HepG2 (cell line): ENCODE results near the gene CTSA. TPM values are rescaled to one million over a fixed set of nuclear protein-coding genes. Genes with fewer than 3 reads are reported as not detected.

Source experiments
- ADNP ChIP-seq: sonication (generic); formaldehyde crosslinking; IDR thresholded peaks from 2 replicates; pipeline ENCODE4 v1.4.0; 2020; ENCODE audit warnings: missing genetic modification reagents
- AHDC1 ChIP-seq: sonication (generic); formaldehyde crosslinking; IDR thresholded peaks from 2 replicates; pipeline ENCODE4 v1.5.1; 2020; ENCODE audit warnings: mild to moderate bottlenecking, missing genetic modification reagents, borderline replicate concordance
- CBX2 ChIP-seq, 2 experiments: fragments of 200-600 bp in 1 of 2; sonication (generic); formaldehyde crosslinking in 1 of 2; IDR thresholded peaks; 2 replicates each; pipeline versions ENCODE4 v1.7.0 to v1.8.1; 2018 to 2022; ENCODE audit warnings: low read depth in 2 of 2, low read length in 1 of 2, mild to moderate bottlenecking in 1 of 2, missing genetic modification reagents in 1 of 2
- CENPT ChIP-seq: sonication (generic); formaldehyde crosslinking; IDR thresholded peaks from 2 replicates; pipeline ENCODE4 v1.8.0; 2022; ENCODE audit warnings: low read depth, mild to moderate bottlenecking, moderate library complexity, missing genetic modification reagents
- CSRNP1 ChIP-seq: sonication (generic); formaldehyde crosslinking; IDR thresholded peaks from 2 replicates; pipeline ENCODE4 v1.8.1; 2023; ENCODE audit warnings: mild to moderate bottlenecking, missing genetic modification reagents
- FOXP4 ChIP-seq: sonication (generic); formaldehyde crosslinking; IDR thresholded peaks from 2 replicates; pipeline ENCODE4 v1.4.0; 2020; ENCODE audit warnings: missing genetic modification reagents
- MIER2 ChIP-seq: IDR thresholded peaks from 2 replicates; pipeline ENCODE4 v1.6.1; 2016; ENCODE audit warnings: missing biosample characterization, missing genetic modification reagents
- REXO4 ChIP-seq: sonication (generic); formaldehyde crosslinking; IDR thresholded peaks from 2 replicates; pipeline ENCODE4 v1.8.0; 2022; ENCODE audit warnings: missing genetic modification reagents, mild to moderate bottlenecking, borderline replicate concordance
- SALL1 ChIP-seq: sonication (generic); formaldehyde crosslinking; IDR thresholded peaks from 2 replicates; pipeline ENCODE4 v1.8.0; 2022; ENCODE audit warnings: mild to moderate bottlenecking, missing genetic modification reagents
- SP2 ChIP-seq: sonication (generic); formaldehyde crosslinking; IDR thresholded peaks from 2 replicates; pipeline ENCODE4 v1.5.1; 2020; ENCODE audit warnings: mild to moderate bottlenecking, missing genetic modification reagents
- TERF1 ChIP-seq: sonication (generic); formaldehyde crosslinking; IDR thresholded peaks from 2 replicates; pipeline ENCODE4 v1.8.0; 2022; ENCODE audit warnings: mild to moderate bottlenecking, missing genetic modification reagents, moderate library complexity
- TP53 ChIP-seq: sonication (generic); formaldehyde crosslinking; conservative IDR thresholded peaks from 2 replicates; pipeline ENCODE4 v1.4.0; 2020; ENCODE audit warnings: missing genetic modification reagents
- ZFP36 ChIP-seq: fragments of 150-350 bp; IDR thresholded peaks from 2 replicates; pipeline ENCODE4 v1.6.1; 2018; ENCODE audit warnings: borderline replicate concordance, low read length, low read depth; ENCODE audit not compliant: partially characterized antibody
- ZNF121 ChIP-seq: sonication (generic); formaldehyde crosslinking; IDR thresholded peaks from 2 replicates; pipeline ENCODE4 v1.5.0; 2020; ENCODE audit warnings: mild to moderate bottlenecking, missing genetic modification reagents
- ZNF30 ChIP-seq: sonication (generic); formaldehyde crosslinking; IDR thresholded peaks from 2 replicates; pipeline ENCODE4 v1.5.0; 2020; ENCODE audit warnings: mild to moderate bottlenecking, missing genetic modification reagents
- ZNF441 ChIP-seq: sonication (generic); formaldehyde crosslinking; IDR thresholded peaks from 2 replicates; pipeline ENCODE4 v1.7.0; 2021; ENCODE audit warnings: missing genetic modification reagents, borderline replicate concordance
- ZNF709 ChIP-seq: sonication (generic); formaldehyde crosslinking; IDR thresholded peaks from 2 replicates; pipeline ENCODE4 v1.5.0; 2020; ENCODE audit warnings: mild to moderate bottlenecking, missing genetic modification reagents
- polyA plus RNA-seq, 8 experiments: library from polyadenylated mRNA; depleted of rRNA in 3 of 8; stranded (reverse) in 7 of 8; unstranded in 1 of 8; fragments of >200 nt; fragmentation: Illumina TruSeq in 4 of 8; extraction: Trizol in 4 of 8; gene quantifications; 2 replicates each; pipeline versions ENCODE4 v1.2.1 to v1.2.3, GENCODE V29; 2011 to 2016; ENCODE audit warnings: low read depth in 4 of 8, missing spikeins in 1 of 8, mixed read lengths in 1 of 8; ENCODE audit not compliant: insufficient read depth in 1 of 8
- total RNA-seq, 5 experiments: library from RNA; depleted of rRNA; stranded (reverse); fragments of >200 nt; fragmentation: Illumina TruSeq; extraction: Trizol; gene quantifications; 2 replicates each; pipeline ENCODE4 v1.2.3, GENCODE V29; 2016; ENCODE audit warnings: low read depth in 1 of 5

Gene CTSA
- total and polyA plus RNA-seq, 2 of the 13 experiments (the other 11 are each of a cell fraction or from before 2014, with no cell fraction given) = 202 to 231 TPM

- TF ChIP-seq AHDC1 (CRISPR knock-in tag) (no peak), REXO4 (CRISPR knock-in tag) (no peak), MIER2 (no peak), ZNF441 (CRISPR knock-in tag) (peak; percentile 80; the same call in 1 of the 2 replicates), TERF1 (CRISPR knock-in tag) (no peak), FOXP4 (peak; percentile 30; the same call in 1 of the 2 replicates), ZFP36 (peak; percentile 70), CSRNP1 (no peak), ZNF30 (peak; percentile 69; the same call in 1 of the 2 replicates), SP2 (CRISPR knock-in tag) (peak; percentile 34; the same call in 1 of the 2 replicates), SALL1 (peak; percentile 91), CBX2 (IDR thresholded peaks at IDR 0.05; ENCODE audit: low read depth, low read length) (no peak; the same call in 1 of the 2 replicates), CBX2 (CRISPR knock-in tag; IDR thresholded peaks at IDR 0.05; ENCODE audit: low read depth) (0 out of 2 replicates have a peak, but pooled peaks have one; percentile 10), ZNF121 (CRISPR knock-in tag) (peak; percentile 23; the same call in 1 of the 2 replicates), ADNP (CRISPR knock-in tag) (no peak), ZNF709 (no peak; the same call in none of the 2 replicates), TP53 (CRISPR knock-in tag) (no peak), CENPT (CRISPR knock-in tag) (no peak; the same call in 1 of the 2 replicates)
Measured at GRCh38 chr20:45890077-45890984, 804 bp upstream of the CTSA start (continued).
